DND-41 (cell line): ENCODE data around the gene IGFBP2.

ENCODE experiments used
- CTCF ChIP-seq: IDR thresholded peaks from 2 replicates; pipeline ENCODE4 v1.5.1; 2012; ENCODE audit warnings: borderline replicate concordance, low read length, moderate library complexity, mild to moderate bottlenecking; ENCODE audit not compliant: poor library complexity, severe bottlenecking; ENCODE audit errors: extremely low read depth
- EZH2 ChIP-seq: IDR thresholded peaks from 3 replicates; pipeline ENCODE4 v1.6.1; 2012; ENCODE audit warnings: borderline replicate concordance, low read depth, mild to moderate bottlenecking, moderate library complexity, low read length, inconsistent platforms; ENCODE audit not compliant: severe bottlenecking

GRCh38 chr2:216648105-216648504 lies 14.9 kb downstream of the IGFBP2 start:
- TF ChIP-seq CTCF (no peak), EZH2 (no peak)
